Inflammatory macrophage treated with lipopolysaccharide for 4 hours (primary cell): ENCODE measurements around the gene BSN.

ENCODE experiments used
- DNase-seq: peaks from one replicate; pipeline ENCODE4 v3.0.0-alpha.2; 2020

The BSN gene

GRCh38 chr3:49700014-49700413 is 145.7 kb downstream of the BSN start:
- no peak for DNase-seq

- no peak for DNase-seq
Measured at GRCh38 chr3:49700453-49701128, 146.3 kb downstream of the BSN start.

GRCh38 chr3:49701388-49702077 is 147.3 kb downstream of the BSN start:
- no peak for DNase-seq

GRCh38 chr3:49702672-49703071 is 148.4 kb downstream of the BSN start:
- no peak for DNase-seq

GRCh38 chr3:49703443-49703927 is 149.2 kb downstream of the BSN start:
- peak; percentile 62 for DNase-seq

- DNase-seq = no peak
Measured at GRCh38 chr3:49703956-49704355, 149.7 kb downstream of the BSN start.

GRCh38 chr3:49704629-49705028 is 150.4 kb downstream of the BSN start:
- DNase-seq = no peak

GRCh38 chr3:49705390-49705960 is 151.2 kb downstream of the BSN start:
- no peak for DNase-seq

- no peak for DNase-seq
Measured at GRCh38 chr3:49706456-49707112, 152.3 kb downstream of the BSN start.

- DNase-seq = no peak
Measured at GRCh38 chr3:49707113-49707480, 152.8 kb downstream of the BSN start.

- DNase-seq = no peak
Measured at GRCh38 chr3:49709852-49710251, 155.6 kb downstream of the BSN start.

- DNase-seq = no peak
Measured at GRCh38 chr3:49711489-49711888, 157.2 kb downstream of the BSN start.

GRCh38 chr3:49712166-49712565 is 157.9 kb downstream of the BSN start:
- no peak for DNase-seq

GRCh38 chr3:49712631-49713317 is 158.5 kb downstream of the BSN start:
- DNase-seq = no peak

GRCh38 chr3:49713336-49714105 is 159.2 kb downstream of the BSN start:
- DNase-seq = no peak

GRCh38 chr3:49714728-49715550 is 160.7 kb downstream of the BSN start:
- DNase-seq = no peak

GRCh38 chr3:49715611-49716121 is 161.4 kb downstream of the BSN start:
- no peak for DNase-seq

- DNase-seq = no peak
Measured at GRCh38 chr3:49716169-49716568, 161.9 kb downstream of the BSN start.

GRCh38 chr3:49716691-49717210 is 162.5 kb downstream of the BSN start:
- no peak for DNase-seq

GRCh38 chr3:49717211-49717958 is 163.1 kb downstream of the BSN start:
- no peak for DNase-seq
